Bronchial epithelial cell (primary cell): ENCODE data around the gene MRTFB. TPM values are rescaled to one million over a fixed set of nuclear protein-coding genes. Genes with fewer than 3 reads are reported as not detected.
"Not testable (repeated sequence)": the region's sequence is repeated elsewhere in the genome, so short reads cannot be mapped to it uniquely, and the experiment has no call there.

Experiments used
- DNase-seq: peaks from one replicate; pipeline ENCODE4 v3.0.0-alpha.2; 2010; ENCODE audit warnings: low read depth
- FAIRE-seq: peaks from 2 replicates; lab custom pipeline; 2011; peaks lifted over from hg19 to GRCh38; lab: Jason Lieb, UNC
- H3K27me3 ChIP-seq: 2 replicates; pipeline ENCODE4 v1.5.1; 2011; ENCODE audit warnings: low read length; ENCODE audit not compliant: control insufficient read depth, insufficient read depth
- H3K36me3 ChIP-seq: 2 replicates; pipeline ENCODE4 v1.5.1; 2011; ENCODE audit warnings: low read length; ENCODE audit not compliant: control insufficient read depth, insufficient read depth
- H3K4me3 ChIP-seq: 2 replicates; pipeline ENCODE4 v1.5.1; 2011; ENCODE audit warnings: mild to moderate bottlenecking, low read depth, low read length, control low read depth
- CTCF ChIP-seq: IDR thresholded peaks from 2 replicates; pipeline ENCODE4 v1.5.1; 2011; ENCODE audit warnings: mild to moderate bottlenecking, moderate library complexity, low read length, control low read depth, inconsistent platforms; ENCODE audit not compliant: insufficient read depth, severe bottlenecking
- total RNA-seq: library from RNA; depleted of rRNA; stranded (reverse); fragments of >200 nt; gene quantifications from 2 replicates; pipeline ENCODE4 v1.2.1, GENCODE V29; 2014

The MRTFB gene
- total RNA-seq, 1 donor from 2014 or later, result 6.8 TPM

GRCh38 chr16:14179116-14179515 is 108.0 kb downstream of the MRTFB start:
- FAIRE-seq (no peak), DNase-seq (peak; percentile 47)
- Histone ChIP-seq H3K36me3 (no peaks in the 10 kb centered on the region), H3K4me3 (no peak overlapping the region), H3K27me3 (no peaks in the 10 kb centered on the region)
- TF ChIP-seq CTCF, result no peak

GRCh38 chr16:14180481-14180944 is 109.4 kb downstream of the MRTFB start:
- DNase-seq (peak; percentile 62), FAIRE-seq (no peak)
- Histone ChIP-seq H3K36me3 (no peaks in the 10 kb centered on the region), H3K27me3 (no peaks in the 10 kb centered on the region), H3K4me3 (no peak overlapping the region)
- TF ChIP-seq CTCF, result no peak

GRCh38 chr16:14181371-14182050 is 110.4 kb downstream of the MRTFB start:
- DNase-seq (peak; percentile 93), FAIRE-seq (no peak)
- Histone ChIP-seq H3K4me3 (no peak overlapping the region), H3K36me3 (no peaks in the 10 kb centered on the region), H3K27me3 (no peaks in the 10 kb centered on the region)
- no peak for TF ChIP-seq CTCF

GRCh38 chr16:14182999-14183398 is 111.9 kb downstream of the MRTFB start:
- FAIRE-seq (no peak), DNase-seq (no peak)
- no peaks in the 10 kb centered on the region for H3K36me3 ChIP-seq
- no peak overlapping the region for H3K4me3 ChIP-seq
- no peak for TF ChIP-seq CTCF
- no peaks in the 10 kb centered on the region for H3K27me3 ChIP-seq

- FAIRE-seq, H3K4me3 ChIP-seq, DNase-seq, H3K27me3 ChIP-seq, H3K36me3 ChIP-seq: not testable (repeated sequence)
Observed at GRCh38 chr16:14183962-14184361, 112.8 kb downstream of the MRTFB start.

GRCh38 chr16:14186007-14186794 is 115.1 kb downstream of the MRTFB start:
- FAIRE-seq (no peak), DNase-seq (peak; percentile 26)
- no peaks in the 10 kb centered on the region for H3K36me3 ChIP-seq
- H3K27me3 ChIP-seq, result no peaks in the 10 kb centered on the region
- peak; percentile 33 for TF ChIP-seq CTCF
- no peak overlapping the region for H3K4me3 ChIP-seq
